Activated T-helper 1 cell treated with anti-CD3 and anti-CD28 coated beads, Interleukin-2, amount 50 U/mL, for 16 hours (primary cell): ENCODE results near the gene TPR.
A peak's percentile ranks its signal among the peaks of the same experiment; 100 is the strongest.
"Not testable (repeated sequence)": the region's sequence is repeated elsewhere in the genome, so short reads cannot be mapped to it uniquely, and the experiment has no call there.

Source experiments
- DNase-seq, 2 donors: peaks; one replicate each; pipeline ENCODE4 v3.0.0-alpha.2; 2020; ENCODE audit warnings: low read depth in 1 of 2, low spot score in 1 of 2

Gene TPR

DNA sequence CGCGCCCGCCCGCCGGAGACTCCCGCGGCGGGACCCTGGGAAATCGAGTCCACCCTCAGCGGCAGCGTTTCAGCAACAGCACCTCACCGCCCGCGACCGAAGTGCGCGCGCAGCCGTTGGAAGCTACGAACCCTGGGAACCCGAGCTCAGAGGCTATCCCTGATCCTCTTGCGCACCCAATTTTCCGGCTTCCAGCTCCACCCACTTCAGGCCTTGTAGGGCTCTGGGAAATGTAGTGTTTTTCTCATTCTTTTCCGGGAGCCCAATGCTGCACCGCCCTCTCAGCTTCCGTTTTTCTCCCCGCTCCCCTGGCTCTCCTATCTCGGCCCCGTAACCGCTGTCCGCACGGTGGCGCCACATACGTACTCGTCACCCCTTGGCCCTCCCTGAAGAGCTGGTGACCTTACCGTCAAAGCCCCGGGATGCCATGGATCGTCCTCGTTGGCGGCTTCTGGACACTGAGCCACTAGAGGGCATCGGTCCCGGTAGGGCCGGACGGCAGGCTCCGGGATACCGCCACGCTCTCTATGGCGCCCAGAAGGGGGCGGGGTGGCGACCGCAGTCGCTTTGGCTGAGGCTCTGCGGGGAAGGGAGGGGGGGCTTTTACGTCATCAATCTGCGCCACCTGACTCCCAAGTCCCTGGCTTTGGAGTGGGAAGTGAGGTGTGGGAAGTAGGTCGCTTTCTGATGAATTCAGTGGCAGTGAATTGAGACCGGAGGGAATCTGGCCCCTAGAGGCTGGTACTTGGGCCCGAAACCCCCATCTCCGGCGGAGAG is at the start of gene TPR, which contains the start of gene ODR4:
TSS of gene TPR (minus strand) at position 102 of the 777 bp plus-strand sequence. CDS start 225 bp downstream, outside the sequence.
TSS of gene ODR4 (plus strand) at position 687 of the 777 bp plus-strand sequence. CDS start 3,948 bp downstream, outside the sequence.
- DNase-seq = peak; percentile 92 to 94

DNA sequence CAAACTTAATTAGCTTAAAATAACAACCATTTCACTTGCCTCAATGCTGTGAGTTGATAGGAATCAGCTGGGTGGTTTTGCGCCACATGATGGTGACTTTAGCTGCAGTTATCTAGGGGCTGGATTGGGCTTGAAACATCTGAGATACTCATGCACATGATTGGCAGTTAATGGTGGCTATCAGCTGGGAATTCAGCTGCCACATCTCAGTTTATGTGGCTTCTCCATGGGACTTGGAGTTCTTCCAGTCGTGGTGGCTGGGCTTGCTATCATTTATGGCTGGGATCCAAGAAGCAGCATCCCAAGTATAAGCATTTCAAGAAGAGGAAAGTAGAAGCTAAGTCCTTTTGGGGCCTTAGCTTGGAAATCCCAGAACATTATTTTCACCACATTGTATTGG is 49.5 kb upstream of the TPR start:
- DNase-seq = no peak

DNA sequence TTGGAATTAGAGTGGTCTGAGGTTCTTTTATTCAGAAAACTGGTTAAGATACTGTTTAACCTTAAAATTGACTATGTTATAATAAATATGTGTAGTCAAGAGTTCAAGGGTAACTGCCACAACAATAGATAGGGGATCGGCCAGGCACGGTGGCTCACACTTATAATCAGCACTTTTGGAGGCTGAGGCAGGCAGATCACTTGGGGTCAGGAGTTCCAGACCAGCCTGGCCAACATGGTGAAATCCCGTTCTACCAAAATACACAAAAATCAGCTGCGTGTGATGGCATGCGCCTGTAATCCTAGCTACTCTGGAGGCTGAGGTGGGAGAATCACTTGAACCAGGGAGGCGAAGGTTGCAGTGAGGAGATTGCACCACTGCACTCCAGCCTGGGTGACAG is 46.4 kb upstream of the TPR start:
- no peak for DNase-seq

DNA sequence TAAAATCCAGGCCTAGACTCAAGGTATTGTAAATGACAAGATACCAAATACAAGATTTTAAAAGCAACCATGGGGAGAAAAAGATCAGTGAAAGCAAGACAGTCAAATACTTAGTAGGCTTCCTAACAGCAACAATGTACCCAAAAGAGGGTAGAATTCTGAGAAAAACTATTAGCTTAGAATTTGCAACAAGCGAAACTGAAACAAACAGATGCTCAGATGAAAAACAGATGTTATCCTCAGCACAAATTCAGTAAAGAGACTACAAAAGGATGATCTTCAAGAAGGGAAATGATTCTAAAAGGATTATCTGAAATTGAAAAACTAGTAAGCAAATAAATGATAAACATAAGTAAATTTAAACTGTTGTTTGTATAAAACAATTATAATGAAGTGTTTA is 45.9 kb upstream of the TPR start:
- DNase-seq = no peak

DNA sequence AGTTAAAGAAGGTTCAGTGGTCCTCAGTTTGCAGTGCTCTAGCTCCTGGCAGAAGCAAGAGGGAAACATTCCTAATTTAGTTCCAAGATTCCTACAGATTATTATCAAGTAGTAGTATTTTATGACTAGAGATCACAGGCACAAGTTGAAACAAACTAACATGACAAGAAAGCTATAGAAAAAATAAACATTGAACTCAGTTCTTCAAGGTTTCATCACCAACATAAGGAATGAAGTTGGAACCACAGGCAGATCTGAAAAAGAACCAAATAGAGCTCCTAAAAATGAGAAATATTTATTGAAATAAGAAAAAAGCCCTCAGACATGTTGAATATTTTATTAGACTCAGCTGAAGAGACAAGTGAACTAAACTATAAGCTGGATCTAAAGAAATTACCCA is 45.3 kb upstream of the TPR start:
- DNase-seq = no peak

DNA sequence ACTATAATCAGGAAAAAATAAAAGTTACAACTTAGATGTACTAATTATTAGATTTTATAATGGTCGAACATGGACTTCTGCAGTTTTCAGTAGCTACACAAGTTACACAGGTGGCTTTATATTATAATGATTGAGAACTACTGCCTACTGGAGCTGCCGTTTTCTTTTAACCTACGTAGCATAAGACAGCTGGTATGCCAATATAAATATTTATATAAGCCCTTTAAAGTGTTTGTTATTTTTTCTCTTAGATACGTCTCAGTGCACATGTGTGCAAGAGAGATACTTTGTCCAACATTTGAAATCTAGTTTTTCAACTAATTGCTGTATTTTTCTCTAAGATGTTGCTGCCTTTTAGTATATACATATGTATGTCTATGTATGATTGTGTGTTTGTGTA is 43.5 kb upstream of the TPR start:
- no peak for DNase-seq

DNA sequence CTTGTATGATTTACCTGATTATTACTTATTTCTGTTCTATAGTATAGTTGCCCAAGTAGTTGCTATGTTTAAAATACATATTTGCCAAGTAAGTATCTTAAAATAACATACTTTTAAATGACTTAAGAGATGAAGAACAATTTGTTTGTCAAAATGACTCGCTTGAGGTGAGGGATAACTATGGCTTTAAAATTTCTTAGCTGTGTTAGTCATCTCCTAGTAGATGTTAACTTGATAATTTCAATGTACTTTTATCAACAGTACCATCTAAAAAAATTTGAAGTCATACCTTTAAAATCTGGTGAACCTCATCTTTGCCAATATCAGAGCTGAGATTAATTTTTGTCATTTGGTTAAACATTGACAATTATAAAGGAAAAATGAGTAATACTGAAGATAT is 38.3 kb upstream of the TPR start:
- no peak for DNase-seq

DNA sequence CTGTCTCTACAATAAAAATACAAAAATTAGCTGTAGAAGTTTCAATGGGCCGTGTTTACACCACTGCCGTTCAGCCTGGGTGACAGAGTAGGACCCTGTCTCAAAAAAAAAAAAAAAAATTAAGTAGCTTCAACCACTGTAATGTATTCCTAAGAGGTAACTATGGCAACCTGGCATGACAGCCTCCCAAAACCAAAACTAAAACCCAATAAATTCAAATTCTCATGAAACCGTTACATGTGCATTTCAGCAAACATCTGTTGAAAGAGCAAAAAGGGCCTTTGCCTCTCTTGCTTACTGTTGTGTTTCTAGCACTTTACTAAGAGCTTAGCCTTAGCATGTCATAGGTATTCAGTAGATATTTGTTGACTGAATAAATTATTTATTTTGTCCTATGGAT is 34.0 kb upstream of the TPR start:
- no peak for DNase-seq

DNA sequence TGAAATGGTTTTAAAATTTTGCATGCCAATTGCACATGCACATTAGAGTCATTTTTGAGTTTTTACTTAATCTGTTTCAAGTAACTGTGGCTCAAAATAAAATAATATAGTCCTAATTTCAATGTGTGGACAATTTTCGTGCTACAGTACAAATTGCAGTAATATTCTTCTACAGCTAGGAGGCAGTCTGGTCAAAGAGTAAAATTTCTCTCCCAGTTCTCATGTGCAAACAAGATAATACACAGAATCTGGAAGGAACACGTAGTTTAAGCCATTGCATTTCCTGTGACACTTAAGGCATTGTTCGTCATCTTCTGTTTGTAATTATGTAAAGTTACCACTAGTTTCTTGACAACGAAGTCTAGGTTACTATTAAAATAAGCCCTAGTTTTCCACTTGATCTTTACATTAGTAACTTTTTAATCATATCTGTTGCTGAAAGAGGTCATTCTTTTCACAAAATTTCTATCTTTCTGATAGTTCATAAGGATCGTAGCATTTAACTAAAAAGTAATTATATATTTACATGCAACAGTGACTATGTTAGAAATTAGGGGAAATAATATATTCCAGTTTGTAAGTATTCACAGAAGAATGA is 29.5 kb upstream of the TPR start:
- no peak for DNase-seq

DNA sequence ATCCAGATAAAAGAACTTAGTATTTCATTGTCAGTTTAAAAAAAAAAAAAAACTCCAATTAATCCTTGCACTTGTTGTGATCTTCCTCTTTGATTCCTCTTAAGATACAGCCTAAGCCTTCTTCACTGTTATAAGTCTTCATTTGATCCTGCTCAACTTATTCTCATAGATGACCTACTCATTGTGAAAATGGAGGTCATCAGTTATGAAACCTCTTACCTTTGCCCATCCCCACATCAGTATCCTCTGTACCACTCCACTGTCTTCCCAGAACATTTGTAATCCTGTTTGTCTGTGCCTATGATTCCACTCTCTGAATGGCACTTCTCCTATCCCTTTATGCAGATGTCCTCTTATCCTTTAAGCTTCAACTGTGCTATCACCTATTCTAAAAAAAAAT is 28.6 kb upstream of the TPR start:
- DNase-seq = no peak

DNA sequence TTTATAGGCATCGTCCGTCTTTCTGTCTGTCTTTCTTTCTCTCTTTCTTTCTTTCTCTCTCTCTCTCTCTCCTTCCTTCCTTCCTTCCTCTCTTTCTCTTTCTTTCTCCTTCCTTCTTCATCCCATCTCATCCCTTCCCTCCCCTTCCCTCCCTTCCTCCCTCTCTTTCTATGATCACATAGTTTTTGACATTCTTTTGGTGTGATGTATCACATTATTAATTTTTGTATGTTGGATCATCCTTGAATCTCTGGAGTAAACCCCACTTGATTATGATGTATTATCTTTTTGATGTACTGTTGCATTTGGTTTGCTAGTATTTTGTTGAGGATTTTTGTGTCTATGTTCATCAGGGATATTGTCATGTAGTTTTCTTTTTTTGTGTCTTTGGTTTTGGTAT is 26.4 kb upstream of the TPR start:
- DNase-seq = not testable (repeated sequence)

DNA sequence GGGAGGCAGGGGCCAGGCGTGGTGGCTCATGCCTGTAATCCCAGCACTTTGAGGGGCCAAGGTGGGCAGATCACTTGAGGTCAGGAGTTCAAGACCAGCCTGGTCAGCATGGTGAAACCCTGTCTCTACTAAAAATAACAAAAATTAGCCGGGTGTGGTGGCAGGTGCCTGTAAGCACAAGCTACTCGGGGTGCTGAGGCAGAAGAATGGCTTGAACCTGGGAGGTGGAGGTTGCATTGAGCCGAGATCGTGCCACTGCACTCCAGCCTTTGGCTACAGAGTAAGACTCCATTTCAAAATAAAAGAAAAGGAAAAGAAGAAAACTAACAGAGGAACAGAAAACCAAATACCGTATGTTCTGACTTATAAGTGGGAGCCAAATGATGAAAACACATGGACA is 17.7 kb upstream of the TPR start:
- DNase-seq = not testable (repeated sequence)

DNA sequence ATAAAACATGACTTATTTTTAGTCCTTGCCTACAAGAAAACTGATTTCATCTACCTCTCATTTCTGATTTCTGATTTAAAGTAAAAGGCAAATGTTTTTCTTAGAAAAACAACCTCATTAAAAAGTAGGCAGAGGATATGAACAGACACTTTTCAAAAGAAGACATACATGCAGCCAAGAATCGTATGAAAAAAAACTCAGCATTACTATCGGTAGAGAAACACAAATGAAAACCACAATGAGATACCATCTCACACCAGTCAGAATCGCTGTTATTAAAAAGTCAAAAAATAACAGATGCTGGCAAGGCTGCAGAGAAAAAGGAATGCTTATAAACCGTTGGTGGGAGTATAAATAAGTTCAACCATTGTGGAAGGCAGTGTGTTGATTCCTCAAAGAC is 16.8 kb upstream of the TPR start:
- DNase-seq = no peak

DNA sequence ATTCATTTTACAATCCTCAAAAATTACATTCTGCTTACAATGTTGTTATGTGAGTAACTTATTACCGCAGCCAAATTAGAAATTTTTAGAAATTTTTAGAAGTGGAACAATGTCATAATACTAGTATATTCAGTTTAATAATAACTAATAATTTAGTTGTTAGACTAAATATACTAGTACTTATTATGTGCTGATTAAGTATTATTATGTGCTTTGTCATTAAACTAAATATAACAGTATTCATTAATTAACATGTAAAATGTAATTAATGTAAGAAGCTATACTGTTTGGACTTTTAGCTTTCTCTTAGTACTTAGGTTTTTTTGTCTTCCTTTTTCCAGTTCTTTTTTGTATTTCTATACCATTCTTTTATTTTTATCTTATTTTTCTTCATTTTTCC is 15.9 kb upstream of the TPR start:
- no peak for DNase-seq

DNA sequence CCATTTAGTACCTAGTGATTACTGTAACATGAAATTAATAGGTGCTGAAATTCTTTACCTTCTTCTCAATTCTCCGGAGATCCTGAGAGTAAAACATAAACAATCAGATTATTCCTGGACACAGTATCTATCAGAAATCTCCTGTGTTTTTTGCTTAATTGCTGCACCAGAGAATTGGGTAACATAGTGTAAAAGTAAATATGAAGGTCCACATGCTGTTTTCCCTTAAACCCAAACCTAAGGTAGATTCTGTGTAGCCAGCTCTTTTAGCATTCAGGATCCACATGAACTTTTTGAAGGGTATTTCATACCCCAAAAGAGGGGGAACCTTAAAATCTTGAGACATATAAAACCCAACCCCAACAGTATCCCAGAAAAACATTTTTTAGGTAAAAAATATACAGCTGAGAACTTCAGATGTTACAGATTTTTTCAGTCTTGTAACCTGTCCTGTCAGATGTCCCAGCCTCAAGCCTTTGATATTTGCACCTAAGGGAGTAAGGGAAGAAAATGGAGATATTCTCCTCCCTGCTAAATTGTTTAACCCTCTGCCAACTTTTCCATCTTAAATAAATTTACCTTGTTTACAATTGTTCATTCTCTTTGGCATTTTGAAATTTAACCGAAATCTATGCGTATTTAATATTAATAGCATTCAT is 11.8 kb upstream of the TPR start:
- DNase-seq = no peak

DNA sequence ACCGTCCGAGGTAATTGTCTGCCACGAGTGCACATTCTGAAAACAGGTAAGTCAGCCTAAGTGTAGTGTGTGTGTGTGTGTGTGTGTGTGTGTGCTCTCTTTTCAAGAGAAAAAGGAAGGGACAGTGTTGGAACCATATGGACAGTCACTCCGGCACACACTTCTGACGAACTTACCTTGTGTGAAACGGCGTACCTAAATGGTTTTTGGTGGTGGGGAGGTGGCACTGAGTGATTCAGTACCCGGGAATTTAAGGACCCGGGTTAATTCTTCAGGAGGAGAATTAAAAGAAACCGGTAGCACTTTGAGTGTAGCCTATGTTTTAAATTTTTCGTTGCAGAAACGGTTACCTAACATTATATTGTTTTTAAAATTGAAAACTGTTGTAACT is 871 bp upstream of the TPR start:
- DNase-seq = no peak

DNA sequence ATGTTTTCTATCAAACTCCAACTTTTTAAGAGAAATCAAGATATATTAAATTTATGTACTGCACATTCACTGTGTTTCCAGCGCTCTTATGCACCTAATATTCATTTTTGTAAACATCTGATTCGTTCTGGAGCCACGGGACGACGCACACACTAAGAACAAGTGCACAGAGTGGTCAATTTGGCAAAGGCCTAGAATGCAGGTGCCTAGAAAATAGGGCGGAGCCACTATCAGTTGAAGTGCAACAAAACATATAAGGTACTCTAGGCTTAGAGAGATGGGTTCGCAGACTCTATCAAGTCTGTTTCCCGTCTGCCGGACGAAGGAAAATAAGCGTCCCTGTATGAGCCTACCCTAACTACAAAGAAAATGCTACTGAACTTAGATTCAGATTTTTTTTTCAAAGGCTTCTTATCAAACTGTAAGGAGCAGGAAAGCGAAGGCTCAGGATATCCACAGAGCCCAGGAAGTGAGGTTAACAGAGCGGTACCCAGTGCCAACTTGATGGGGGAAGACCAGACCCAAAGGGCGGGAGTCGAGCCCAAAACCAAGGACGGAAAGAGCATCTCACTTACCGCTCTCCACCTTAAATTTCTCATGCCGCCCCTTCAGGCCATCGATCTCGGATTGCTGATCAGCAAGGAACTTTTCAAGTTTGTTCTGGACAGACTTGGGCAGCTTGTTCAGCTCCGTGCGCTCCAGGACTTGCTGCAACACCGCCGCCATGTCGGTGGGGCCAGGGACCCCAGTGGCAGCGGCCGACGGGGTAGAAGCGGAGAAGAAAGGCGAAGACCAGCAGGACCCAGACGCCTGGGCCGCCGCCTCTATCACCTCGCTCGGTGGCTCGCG is 526 bp downstream of the TPR start:
- peak in 1 of 2 donors; percentile 8 for DNase-seq

DNA sequence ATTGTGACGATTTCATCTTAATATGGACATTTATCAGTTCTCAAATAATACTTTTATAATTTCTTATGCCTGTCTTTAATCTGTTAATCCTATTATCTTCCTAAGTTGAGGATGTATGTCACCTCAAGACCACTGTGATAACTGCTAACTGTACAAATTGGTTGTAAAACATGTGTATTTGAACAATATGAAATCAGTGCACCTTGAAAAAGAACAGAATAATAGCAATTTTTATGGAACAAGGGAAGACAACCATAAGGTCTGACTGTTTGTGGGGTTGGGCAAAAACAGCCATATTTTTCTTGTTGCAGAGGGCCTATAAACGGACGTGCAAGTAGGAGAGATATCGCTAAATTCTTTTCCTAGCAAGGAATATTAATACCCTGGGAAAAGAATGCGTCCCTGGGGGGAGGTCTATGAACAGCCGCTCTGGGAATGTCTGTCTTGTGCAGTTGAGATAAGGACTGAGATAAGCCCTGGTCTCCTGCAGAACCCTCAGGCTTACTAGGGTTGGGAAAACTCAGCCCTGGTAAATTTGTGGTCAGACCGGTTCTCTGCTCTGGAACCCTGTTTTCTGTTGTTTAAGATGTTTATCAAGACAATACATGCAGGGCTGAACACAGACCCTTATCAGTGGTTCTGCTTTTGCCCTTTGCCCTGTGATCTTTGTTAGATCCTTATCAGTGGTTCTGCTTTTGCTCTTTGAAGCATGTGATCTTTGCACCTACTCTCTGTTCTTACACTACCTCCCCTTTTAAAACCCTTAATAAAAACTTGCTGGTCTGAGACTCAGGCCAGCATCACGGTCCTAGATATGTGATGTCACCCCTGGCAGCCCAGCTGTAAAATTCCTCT is 27.0 kb downstream of the TPR start:
- not testable (repeated sequence) for DNase-seq

DNA sequence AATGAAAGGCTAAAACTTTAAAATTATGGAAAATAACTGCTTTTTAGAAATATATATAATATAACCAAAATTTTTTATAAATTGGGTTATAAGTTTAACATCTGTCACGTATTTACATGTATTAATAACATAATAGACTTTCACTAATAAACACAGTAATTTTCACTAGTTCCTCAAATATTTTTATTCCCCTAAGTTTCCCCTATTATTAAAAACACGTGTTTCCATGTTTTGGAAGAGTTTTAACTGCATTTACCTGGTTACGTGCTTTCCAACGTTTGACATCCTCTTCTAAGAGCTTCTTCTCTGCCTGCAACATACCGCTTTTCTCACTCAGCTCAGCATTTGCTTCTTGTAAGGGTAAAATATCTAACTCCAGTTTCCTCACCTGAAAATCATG is 34.3 kb downstream of the TPR start:
- DNase-seq = no peak

DNA sequence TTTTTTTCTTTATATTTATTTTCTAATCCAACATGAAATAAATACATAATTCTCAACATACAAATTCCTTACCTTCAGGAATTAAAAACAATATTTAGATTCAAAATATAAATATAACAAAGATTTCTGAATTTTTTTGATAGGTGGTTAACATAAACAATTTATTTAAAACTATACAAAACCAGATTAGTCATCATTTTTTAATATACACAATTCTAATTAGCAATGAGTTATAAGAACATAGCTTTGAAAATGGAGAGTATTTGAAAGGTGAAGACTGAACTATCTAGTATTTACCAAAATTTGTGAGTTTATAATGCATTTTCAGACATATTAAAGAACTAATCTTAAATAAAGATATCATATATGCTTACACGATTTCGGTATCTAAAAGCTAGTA is 37.5 kb downstream of the TPR start:
- DNase-seq = no peak

DNA sequence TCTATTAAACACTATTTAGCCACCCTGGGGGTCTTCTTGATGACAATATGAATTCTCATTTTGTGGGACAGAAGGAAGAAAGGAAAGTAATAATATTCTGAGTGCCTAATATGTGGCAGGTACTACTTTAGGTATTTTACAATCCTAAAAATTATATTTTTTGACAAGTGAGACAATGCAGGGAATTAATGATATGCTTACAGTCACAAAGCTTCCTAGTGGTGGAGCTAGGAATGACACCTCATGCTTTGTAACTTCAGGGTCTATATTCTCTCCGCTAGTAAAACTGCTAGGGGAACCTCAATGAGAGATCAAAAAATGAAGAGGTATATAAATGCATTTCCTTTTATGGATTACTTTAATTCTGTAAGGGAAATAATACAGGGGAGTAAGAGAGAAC is 44.3 kb downstream of the TPR start:
- no peak for DNase-seq
